Uterus (tissue), 2 donors: ENCODE results near the gene PAPSS2.

Source experiments
- CTCF ChIP-seq, 4 experiments: fragments of 200-600 bp in 2 of 4; fragments of 450-650 bp in 2 of 4; sonication (generic) in 2 of 4; IDR thresholded peaks; one replicate each; pipeline ENCODE4 v1.5.1; 2016 to 2019; ENCODE audit warnings: antibody characterized with exemption in 4 of 4, mild to moderate bottlenecking in 2 of 4, moderate library complexity in 1 of 4
- POLR2A ChIP-seq, 2 donors: fragments of 450-650 bp; IDR thresholded peaks; one replicate each; pipeline ENCODE4 v1.6.1; 2016; ENCODE audit warnings: antibody characterized with exemption in 2 of 2, mild to moderate bottlenecking in 1 of 2, moderate library complexity in 1 of 2

GRCh38 chr10:87659571-87660483 lies at the start of gene PAPSS2:
- TF ChIP-seq CTCF (IDR thresholded peaks at IDR 0.05) (no peak), POLR2A (IDR thresholded peaks at IDR 0.05) (peak in 1 of 2 donors; percentile 22)
